Testis (tissue), 3 donors: ENCODE measurements around the gene STAT4. TPM values are rescaled to one million over a fixed set of nuclear protein-coding genes. Genes with fewer than 3 reads are reported as not detected.

Source experiments
- DNase-seq: peaks from one replicate; pipeline ENCODE4 v3.0.0-alpha.2; 2019
- H3K27ac ChIP-seq, 2 donors: fragments of 200-600 bp; sonication (generic); one replicate each; pipeline ENCODE4 v1.5.1; 2019
- H3K27me3 ChIP-seq: fragments of 200-600 bp; sonication (generic); one replicate; pipeline ENCODE4 v1.5.1; 2019
- H3K36me3 ChIP-seq: fragments of 200-600 bp; sonication (generic); one replicate; pipeline ENCODE4 v1.5.1; 2017; ENCODE audit warnings: low read depth; ENCODE audit errors: missing control alignments
- H3K4me1 ChIP-seq: fragments of 200-600 bp; sonication (generic); one replicate; pipeline ENCODE4 v1.5.1; 2019
- H3K4me3 ChIP-seq, 2 donors: fragments of 200-600 bp; sonication (generic); one replicate each; pipeline ENCODE4 v1.5.1; 2017 to 2019
- H3K9me3 ChIP-seq: fragments of 200-600 bp; sonication (generic); one replicate; pipeline ENCODE4 v1.5.1; 2017
- POLR2A ChIP-seq: fragments of 450-650 bp; IDR thresholded peaks from one replicate; pipeline ENCODE4 v1.6.1; 2017; ENCODE audit warnings: antibody characterized with exemption, mild to moderate bottlenecking, moderate library complexity
- WGBS, 2 donors: methylation state at CpG; one replicate each; pipeline ENCODE4 v1.1.5; 2018; 5-methylcytosine and 5-hydroxymethylcytosine counted together
- intact Hi-C: fragments of 100-400 bp; cut with DNase I; formaldehyde crosslinking; loops from one replicate; pipeline ENCODE4 v1.15.1; 2023; ENCODE audit warnings: low total_unique reads
- polyA plus RNA-seq: library from polyadenylated mRNA; stranded (reverse); fragments of 350-450 nt; fragmentation: Illumina TruSeq; extraction: RNeasy Lipid Tissue Mini Kit (QIAGEN cat#74804); gene quantifications from one replicate; pipeline ENCODE4 v1.2.3, GENCODE V29; 2014; ENCODE audit warnings: low read depth, low replicate concordance; ENCODE audit not compliant: insufficient read depth
- total RNA-seq, 2 donors: library from RNA; depleted of rRNA; stranded (reverse); fragments of >200 nt; gene quantifications; one replicate each; pipeline ENCODE4 v1.2.3, GENCODE V29; 2016
- TF ChIP-seq, protein P1 (sequence below), 3 experiments: fragments of 450-650 bp in 2 of 3; fragments of 200-600 bp in 1 of 3; sonication (generic) in 1 of 3; IDR thresholded peaks; one replicate each; pipeline ENCODE4 v1.5.1; 2016 to 2019; ENCODE audit warnings: antibody characterized with exemption in 3 of 3, mild to moderate bottlenecking in 2 of 3, moderate library complexity in 1 of 3

Gene STAT4
- total and polyA plus RNA-seq, 3 donors from 2014 or later, result 23.0 to 59.4 (median 36.4) TPM

DNA sequence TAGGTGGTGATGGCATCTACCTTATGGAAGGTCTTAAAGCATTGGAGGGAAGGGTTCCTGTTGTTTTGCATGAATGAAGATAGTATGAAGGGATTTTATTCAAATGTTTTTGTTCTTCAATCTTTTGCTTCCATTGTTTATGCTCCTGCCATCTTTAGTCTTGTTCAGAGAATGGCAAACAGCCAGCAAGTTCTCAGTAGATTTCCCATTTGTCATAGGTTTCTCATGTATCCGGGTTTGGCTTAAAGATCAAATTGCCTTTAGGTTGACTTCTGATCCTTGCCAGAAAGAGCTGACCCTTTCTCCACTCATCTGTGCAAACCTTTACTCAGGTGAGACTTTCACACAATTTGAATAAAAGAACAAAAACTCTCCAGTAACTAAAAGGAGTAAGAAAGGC, 44.2 kb upstream of the STAT4 start:
- WGBS, 2 donors, result 67 to 77% methylated on average over 1 of the region's 1 CpG
- no peak for DNase-seq
- intact Hi-C loops, result no loop called here
- TF ChIP-seq, protein P1, sequence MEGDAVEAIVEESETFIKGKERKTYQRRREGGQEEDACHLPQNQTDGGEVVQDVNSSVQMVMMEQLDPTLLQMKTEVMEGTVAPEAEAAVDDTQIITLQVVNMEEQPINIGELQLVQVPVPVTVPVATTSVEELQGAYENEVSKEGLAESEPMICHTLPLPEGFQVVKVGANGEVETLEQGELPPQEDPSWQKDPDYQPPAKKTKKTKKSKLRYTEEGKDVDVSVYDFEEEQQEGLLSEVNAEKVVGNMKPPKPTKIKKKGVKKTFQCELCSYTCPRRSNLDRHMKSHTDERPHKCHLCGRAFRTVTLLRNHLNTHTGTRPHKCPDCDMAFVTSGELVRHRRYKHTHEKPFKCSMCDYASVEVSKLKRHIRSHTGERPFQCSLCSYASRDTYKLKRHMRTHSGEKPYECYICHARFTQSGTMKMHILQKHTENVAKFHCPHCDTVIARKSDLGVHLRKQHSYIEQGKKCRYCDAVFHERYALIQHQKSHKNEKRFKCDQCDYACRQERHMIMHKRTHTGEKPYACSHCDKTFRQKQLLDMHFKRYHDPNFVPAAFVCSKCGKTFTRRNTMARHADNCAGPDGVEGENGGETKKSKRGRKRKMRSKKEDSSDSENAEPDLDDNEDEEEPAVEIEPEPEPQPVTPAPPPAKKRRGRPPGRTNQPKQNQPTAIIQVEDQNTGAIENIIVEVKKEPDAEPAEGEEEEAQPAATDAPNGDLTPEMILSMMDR (IDR thresholded peaks at IDR 0.05), result no peak
- TF ChIP-seq POLR2A, result no peak
- H3K36me3 ChIP-seq, result no peaks in the 10 kb centered on the region
- H3K4me3 ChIP-seq, result no peak overlapping the region
- H3K4me1 ChIP-seq, result no peaks in the 10 kb centered on the region
- H3K27ac ChIP-seq, result no peak overlapping the region
- H3K27me3 ChIP-seq, result no peaks in the 10 kb centered on the region
- no peaks in the 10 kb centered on the region for H3K9me3 ChIP-seq

- H3K4me1 ChIP-seq, result no peaks in the 10 kb centered on the region
- DNase-seq, result no peak
- H3K36me3 ChIP-seq, result no peaks in the 10 kb centered on the region
- no peaks in the 10 kb centered on the region for H3K27me3 ChIP-seq
- intact Hi-C loops, result no loop called here
- H3K27ac ChIP-seq, result no peak overlapping the region
- no peak for TF ChIP-seq POLR2A
- TF ChIP-seq, protein P1 (IDR thresholded peaks at IDR 0.05), result no peak
- no peak overlapping the region for H3K4me3 ChIP-seq
- 90 to 97% methylated on average over 5 of the region's 5 CpGs for WGBS, 2 donors
- H3K9me3 ChIP-seq, result no peaks in the 10 kb centered on the region
Measured at GRCh38 chr2:191190861-191191552, 40.2 kb upstream of the STAT4 start.

- Histone ChIP-seq H3K4me1 (no peaks in the 10 kb centered on the region), H3K36me3 (no peaks in the 10 kb centered on the region), H3K27me3 (no peaks in the 10 kb centered on the region), H3K4me3 (no peak overlapping the region), H3K9me3 (no peaks in the 10 kb centered on the region), H3K27ac (no peak overlapping the region)
- DNase-seq, result no peak
- intact Hi-C loops, result no loop called here
- TF ChIP-seq, protein P1 (IDR thresholded peaks at IDR 0.05), result no peak
- no peak for TF ChIP-seq POLR2A
- 90 to 100% methylated on average over 2 of the region's 2 CpGs for WGBS, 2 donors
Measured at GRCh38 chr2:191190435-191190834, 39.6 kb upstream of the STAT4 start.

- Histone ChIP-seq H3K36me3 (no peaks in the 10 kb centered on the region), H3K27ac (no peak overlapping the region), H3K9me3 (no peaks in the 10 kb centered on the region), H3K27me3 (no peaks in the 10 kb centered on the region), H3K4me3 (no peak overlapping the region), H3K4me1 (no peaks in the 10 kb centered on the region)
- no peak for DNase-seq
- intact Hi-C loops, result no loop called here
- 90% methylated on average over 8 of the region's 8 CpGs for WGBS, 2 donors
- TF ChIP-seq, protein P1 (IDR thresholded peaks at IDR 0.05), result no peak
Measured at GRCh38 chr2:191189112-191189635, 38.4 kb upstream of the STAT4 start.

DNA sequence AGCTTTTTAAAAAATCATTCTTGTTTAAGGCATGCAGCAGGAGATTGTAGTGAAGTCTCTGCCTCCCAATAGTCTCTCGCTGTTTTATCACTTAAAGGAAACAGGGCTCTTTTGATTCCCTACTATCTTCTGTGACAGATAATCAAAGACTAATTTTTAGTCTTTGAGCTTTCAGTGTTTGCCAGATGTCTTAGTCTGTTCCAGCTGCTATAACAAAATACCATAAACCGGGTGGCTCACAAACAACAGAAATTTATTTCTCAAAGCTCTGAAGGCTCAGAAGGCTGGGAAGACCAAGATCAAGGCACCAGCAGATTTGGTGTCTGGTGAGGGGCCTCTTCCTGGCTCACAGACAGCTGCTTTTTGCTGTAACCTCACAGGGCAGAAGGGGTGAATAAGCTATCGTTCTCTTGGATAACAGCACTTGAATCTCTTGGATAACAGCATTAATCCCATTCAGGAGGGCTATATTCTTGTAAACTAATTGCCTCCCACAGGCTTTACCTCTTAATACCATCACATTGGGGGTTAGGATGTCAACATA, 37.8 kb upstream of the STAT4 start:
- 74 to 93% methylated on average over 3 of the region's 3 CpGs for WGBS, 2 donors
- Histone ChIP-seq H3K27me3 (no peaks in the 10 kb centered on the region), H3K36me3 (no peaks in the 10 kb centered on the region), H3K27ac (no peak overlapping the region), H3K4me3 (no peak overlapping the region), H3K4me1 (no peaks in the 10 kb centered on the region), H3K9me3 (no peaks in the 10 kb centered on the region)
- no peak for TF ChIP-seq POLR2A
- TF ChIP-seq, protein P1 (IDR thresholded peaks at IDR 0.05), result no peak
- intact Hi-C loops, result no loop called here
- DNase-seq, result no peak
